GM13977 (cell line): Measurements from ENCODE around the gene TMEFF2.

ENCODE experiments used
- DNase-seq: peaks from one replicate; pipeline ENCODE4 v3.0.0; 2012; ENCODE audit warnings: low spot score
- CTCF ChIP-seq: IDR thresholded peaks from 2 replicates; pipeline ENCODE4 v1.5.1; 2012; ENCODE audit warnings: mild to moderate bottlenecking, control low read depth; ENCODE audit not compliant: insufficient read depth; ENCODE audit errors: extremely low read depth, missing control alignments
- in situ Hi-C: fragments of 300-500 bp; cut with MboI; formaldehyde crosslinking; loops from one replicate; pipeline ENCODE4 v1.12.0; 2022; ENCODE audit warnings: low sequenced_read_pairs, low pct_unique_long_range_greater_than_20kb, mixed read lengths, inconsistent platforms; ENCODE audit not compliant: unreplicated experiment

TMEFF2 gene

GRCh38 chr2:191942739-191943103, 252.0 kb downstream of the TMEFF2 start:
- no peak for DNase-seq
- TF ChIP-seq CTCF, result no peak
- in situ Hi-C loops, result no loop called here

GRCh38 chr2:191942090-191942738, 252.5 kb downstream of the TMEFF2 start:
- in situ Hi-C loops, result no loop called here
- no peak for DNase-seq
- TF ChIP-seq CTCF, result no peak

- in situ Hi-C loops, result no loop called here
- no peak for TF ChIP-seq CTCF
- no peak for DNase-seq
Observed at GRCh38 chr2:191941376-191941929, 253.3 kb downstream of the TMEFF2 start.

GRCh38 chr2:191938779-191939178, 256.0 kb downstream of the TMEFF2 start:
- DNase-seq, result no peak
- TF ChIP-seq CTCF, result no peak
- in situ Hi-C loops, result no loop called here

GRCh38 chr2:191936882-191937405, 257.8 kb downstream of the TMEFF2 start:
- DNase-seq, result no peak
- TF ChIP-seq CTCF, result no peak
- in situ Hi-C loops, result no loop called here

- no peak for TF ChIP-seq CTCF
- DNase-seq, result no peak
- in situ Hi-C loops, result no loop called here
Observed at GRCh38 chr2:191935247-191935646, 259.5 kb downstream of the TMEFF2 start.
